HUDEP-2 (cell line): ENCODE data around the gene EGFR.

Source experiments
- DNase-seq, 76 experiments: peaks; one replicate each; lab custom pipeline; 2025; ENCODE audit not compliant: unreplicated experiment in 76 of 76; lab: John Stamatoyannopoulos, UW

Gene EGFR

DNA sequence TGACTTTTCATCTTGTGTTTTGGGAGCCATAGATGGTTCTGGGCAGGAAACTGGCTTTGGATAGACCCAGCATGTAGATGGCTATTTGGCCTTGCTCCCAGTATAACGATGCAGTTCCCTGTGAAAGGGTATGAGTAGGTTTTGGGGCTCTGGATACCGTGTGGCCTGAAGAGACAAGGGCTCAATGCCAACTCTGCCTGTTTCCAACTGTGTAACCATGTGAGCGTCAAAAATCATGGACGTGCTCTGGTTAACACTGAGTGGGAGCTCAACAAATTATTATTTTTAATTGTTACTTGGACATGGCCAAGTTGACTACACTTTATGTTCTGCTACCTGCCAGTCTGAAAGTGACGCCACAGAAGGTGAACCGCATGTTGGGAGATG is 41.8 kb downstream of the EGFR start:
- no peak for DNase-seq

DNA sequence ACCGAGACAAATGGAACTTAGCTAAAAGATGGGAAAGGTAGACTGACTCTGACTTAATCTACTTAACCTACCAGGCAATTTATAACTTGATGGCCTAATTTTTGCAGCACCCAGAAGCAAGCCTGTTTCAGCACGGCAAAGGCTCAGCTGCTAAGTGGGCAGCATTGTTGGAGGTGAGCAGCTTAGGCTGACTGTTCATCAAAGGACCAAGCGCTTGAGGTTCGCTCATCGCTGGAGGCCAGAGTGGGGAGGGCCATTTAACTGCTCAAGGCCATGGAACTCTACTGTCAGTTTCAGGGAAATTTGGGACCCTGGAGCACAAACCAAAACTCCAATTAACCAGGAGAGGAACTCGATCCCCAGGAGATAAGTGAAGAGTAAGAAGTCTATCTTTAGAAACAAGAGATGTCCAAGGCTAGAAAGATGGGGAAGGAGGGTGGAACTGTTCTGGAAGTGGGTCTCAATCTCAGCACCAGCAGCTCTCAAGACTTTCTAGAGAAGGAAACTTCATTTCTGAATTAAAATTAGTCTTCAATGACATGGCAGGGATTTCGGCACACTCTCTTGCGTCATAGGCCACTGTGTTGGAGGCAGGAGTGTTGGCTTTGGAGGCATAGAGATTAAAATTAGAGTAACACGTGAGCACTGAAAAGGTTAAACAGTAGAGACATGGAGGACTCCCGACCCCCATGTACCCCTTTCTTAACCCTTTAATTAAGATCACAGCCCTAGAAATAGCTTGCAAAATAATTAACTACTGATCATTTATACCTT is 43.1 kb downstream of the EGFR start:
- no peak for DNase-seq

DNA sequence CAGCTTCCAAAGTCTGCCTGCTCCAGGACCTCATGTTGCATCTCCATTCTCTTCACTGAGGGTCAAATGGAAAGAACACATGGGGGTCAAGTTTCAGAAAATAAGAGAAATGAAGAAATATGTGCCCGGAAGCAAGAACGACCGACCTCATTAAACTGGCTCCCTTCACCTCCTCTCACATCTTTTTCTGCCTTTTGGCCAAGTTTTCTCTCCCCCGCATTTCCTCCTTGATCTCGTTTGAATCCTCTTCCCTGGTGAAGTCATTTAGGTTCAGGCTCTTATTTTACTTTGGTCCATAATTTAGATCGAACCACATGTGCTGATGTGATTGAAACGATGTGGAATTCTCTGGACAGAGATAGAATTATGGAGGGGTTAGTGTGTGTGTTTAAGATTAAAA is 44.2 kb downstream of the EGFR start:
- DNase-seq = no peak

DNA sequence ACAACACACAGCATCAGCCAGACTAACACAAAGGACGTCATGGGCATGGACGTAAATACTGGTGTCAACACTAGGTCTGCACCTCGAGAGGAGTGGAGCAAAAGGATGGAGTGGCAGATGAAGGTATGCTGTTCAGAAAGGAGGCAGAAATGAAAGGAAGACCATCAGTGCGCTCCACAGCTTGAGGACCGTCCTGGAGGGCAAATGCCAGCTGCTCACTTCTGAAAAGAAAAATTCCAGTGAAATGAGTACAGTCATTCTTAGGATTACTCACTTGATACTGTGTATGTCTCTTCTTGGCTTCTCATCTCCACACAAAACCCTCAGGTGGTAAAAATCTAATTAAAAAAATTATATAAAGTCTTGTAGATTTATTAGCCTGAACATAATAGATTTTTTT is 44.8 kb downstream of the EGFR start:
- DNase-seq = no peak

DNA sequence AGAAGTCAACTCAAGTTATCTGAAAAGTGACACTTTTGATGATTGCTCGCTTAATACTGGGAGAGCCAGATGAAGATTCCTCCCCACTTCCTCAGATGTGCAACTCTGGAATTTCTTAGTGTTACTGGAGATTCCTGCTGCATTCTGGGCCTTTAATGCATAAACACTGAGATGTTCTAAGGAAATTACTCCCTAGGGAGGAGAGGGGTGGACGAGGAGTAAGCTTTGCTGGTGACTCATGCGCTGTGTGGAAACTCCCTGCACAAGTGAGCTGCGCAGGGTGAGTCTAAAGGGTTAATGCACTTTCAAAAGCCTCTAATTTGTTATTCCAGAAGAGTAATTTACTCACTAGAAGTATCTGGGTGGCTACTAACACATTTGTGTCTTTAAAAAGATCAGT is 46.3 kb downstream of the EGFR start:
- DNase-seq = no peak

DNA sequence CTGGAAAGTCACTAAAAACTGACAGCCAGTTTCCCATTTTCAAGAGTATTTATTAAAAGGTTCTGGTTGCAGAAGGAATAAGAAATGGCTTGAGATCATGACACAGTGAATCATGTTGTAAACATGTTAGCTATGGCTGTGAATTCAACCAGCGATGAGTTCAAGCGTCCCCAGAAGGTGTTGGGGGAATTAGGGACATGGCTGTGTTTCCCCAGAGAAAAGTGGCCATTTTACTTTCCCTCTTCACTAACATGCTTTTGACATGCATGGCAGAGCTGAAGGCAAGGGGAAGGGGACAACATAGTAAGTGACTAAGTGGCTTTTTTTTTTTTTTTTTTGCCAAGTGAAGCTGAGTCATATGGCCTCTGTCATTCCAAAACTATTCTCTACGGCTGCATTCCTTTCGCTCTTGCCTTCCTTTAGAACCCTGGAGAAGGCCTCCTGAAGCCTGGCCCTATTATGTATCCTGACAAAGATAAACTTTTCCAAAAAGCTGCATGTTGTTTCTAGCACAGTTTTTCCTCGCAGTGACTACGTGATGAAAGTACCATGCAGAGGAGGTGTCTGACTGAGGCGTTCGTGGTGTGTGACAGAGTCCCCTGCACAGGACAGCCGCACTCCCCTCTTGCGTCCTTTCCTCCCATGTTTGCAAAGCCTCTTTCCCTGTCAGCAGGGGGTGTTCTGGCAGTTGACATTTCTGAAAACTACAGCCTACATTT is 46.9 kb downstream of the EGFR start:
- DNase-seq = no peak

DNA sequence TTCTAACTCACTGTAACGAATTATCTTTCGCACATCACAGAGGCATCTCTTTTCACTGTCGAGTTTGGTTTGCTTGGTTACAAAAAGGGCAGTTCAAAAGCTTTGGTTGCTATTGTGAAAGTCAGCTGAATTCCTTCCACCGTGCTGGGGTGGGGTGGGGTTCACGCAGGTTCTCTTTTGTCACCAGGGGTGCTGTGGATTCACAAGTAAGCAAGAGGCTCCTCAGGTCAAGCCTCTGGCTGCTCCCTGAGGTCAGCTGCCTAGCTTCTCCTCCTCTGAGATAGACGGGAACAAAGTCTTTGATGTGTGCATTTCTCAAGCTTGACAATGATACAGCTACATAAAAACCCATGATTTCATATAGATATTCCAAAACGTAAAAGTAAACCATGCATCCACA is 47.7 kb downstream of the EGFR start:
- DNase-seq = no peak

DNA sequence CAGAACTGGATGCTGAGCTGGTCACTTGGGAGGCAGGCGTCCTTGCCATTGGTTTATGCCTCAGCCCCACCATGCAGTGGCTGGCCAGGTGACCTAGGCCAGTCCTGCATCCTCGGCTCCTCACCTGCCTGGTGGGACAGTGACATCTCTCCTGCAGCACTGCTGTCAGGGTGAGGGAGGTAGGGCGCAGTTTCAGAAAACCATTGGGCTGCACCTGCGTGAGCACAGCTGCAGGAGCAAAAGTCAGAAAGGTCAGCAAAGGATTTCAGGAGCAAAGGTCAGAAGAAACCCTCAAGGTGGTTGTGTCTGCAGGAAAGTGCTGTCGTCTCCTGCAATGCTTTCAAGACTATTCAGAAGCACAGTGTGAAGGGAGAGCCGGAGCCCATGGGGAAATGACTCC is 48.1 kb downstream of the EGFR start:
- DNase-seq = no peak

DNA sequence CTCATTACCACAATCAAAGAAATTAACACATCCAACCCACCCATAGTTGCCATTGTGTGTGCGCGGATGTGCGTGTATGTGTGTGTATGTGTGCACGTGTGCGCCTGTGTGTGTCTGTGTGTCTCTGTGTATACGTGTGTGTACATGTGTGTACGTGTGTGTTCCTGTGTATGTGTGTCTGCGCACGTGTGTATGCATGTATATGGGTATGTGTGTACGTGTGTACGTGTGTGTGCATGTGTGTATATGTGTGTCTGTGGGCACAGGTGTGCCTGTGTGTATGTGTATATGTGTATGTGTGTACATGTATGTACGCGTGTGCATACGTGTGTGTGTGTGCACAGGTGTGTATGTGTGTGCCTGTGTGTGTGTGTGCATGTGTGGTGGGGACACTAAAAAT is 48.9 kb downstream of the EGFR start:
- no peak for DNase-seq

DNA sequence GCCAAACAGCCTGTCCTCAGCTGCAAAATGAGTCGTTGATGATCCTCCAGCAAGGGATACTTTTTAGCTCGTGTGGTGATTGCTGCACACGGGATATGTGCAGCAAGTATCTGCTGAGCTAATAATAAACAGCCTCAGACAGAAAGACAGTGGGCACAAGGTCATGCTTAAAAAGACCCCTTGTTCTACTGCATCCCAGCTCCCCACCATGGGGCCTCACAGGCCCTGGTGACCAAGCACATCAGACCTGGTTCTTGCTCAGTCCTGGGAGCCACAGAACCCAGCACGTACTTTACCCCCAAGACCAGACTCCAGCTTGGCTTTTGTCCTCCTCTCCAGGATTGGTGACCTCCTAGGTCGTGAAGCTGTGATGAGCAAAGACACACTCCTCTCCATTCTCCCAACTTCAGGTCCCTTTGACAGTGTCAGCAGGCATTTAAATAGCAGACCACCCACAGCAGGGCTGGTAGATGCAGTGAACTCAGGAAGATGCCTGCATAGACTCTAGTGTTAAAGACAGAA is 50.5 kb downstream of the EGFR start:
- DNase-seq = no peak

DNA sequence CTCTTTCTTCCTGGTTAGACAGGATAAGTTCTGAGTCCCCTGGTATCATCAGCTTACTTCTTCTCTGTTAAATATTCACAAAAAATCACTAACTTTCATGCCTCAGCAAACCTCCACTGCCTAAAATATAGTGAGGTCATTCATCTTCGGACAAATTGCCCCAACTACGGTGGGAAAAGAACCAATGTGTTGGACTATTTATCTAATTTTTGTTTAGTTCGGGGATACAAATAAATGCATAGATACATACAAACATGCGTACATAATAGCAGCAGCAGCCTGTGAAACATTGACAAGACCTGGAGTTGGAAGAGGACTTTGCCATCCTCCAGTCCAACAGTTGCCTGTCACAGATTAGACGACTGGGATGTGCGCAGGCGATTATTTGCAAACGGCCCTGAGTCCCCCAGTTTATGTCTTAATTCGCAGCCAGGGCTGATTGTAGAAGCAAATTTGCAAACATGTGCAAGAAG is 51.5 kb downstream of the EGFR start:
- no peak for DNase-seq

DNA sequence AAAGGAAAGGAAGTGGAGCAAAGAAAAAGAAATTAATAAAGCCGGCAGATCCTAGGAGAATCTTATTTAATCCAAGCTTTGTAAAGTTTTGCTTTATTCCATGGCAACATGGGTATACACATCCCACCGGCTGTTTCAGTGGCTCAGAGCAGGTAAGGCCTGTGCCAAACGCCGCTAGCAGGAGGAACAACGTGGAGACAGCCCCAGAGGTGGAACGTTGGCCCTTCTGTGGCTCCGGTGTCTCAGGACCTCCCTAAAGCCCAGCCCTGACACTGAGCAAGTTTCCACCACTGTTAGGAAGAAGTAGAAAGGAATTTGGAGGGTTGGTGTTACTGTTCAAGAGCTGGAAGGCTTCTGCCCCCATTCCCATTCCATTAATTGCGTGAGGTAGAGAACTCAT is 52.0 kb downstream of the EGFR start:
- DNase-seq = no peak

DNA sequence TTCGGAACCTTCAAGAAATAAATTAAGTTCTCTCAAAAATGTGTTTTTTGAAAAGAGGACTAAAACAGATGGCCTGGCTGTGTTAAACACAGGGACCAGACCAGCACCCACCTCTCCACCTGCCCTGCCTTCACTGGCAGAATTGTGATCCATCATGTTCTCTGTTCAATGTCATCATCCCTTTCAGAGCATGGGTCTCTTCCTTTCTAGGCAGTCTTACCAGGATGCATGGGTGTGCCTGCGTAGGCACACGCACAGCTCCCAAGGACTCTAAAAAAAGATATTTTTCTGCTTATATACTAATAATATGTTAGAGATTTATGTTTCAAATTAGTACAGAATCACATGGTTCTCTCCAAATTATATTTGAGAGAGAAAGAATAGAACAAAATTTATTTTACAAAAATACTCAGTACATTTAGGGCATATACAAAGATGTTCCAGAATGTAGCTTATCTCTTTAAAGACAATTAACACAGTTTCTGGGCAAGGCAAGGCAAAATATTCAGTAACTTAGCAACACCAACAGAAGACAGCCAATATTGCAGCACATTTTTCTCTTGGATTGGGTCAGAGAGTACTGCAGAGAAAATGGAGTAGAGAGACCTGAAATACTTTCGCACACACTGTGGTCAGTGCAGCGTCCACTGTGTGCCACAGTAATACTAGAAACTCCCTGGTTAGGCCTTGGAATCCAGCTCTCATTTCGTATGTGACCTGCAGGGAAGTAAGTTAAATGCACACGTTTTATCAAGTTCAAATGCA is 52.8 kb downstream of the EGFR start:
- no peak for DNase-seq

DNA sequence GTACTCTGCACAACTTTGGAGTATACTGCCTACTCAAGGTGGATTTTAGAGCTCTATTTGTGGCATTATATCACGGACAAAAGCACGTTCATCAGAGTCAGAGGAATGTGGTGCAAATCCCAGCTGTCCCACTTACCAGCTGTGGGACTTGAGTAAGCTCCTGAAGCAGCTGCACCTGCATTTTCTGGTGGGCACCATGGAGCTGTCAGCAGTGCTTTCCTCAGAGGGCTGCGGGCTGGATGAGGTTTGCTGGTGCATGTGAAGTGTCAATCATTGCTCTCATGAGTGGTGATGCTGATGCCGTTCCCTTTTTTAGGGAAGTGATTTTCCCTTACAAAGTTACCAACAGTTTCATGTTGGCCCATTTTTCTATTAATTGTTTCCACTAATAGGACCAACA is 53.4 kb downstream of the EGFR start:
- DNase-seq = no peak

DNA sequence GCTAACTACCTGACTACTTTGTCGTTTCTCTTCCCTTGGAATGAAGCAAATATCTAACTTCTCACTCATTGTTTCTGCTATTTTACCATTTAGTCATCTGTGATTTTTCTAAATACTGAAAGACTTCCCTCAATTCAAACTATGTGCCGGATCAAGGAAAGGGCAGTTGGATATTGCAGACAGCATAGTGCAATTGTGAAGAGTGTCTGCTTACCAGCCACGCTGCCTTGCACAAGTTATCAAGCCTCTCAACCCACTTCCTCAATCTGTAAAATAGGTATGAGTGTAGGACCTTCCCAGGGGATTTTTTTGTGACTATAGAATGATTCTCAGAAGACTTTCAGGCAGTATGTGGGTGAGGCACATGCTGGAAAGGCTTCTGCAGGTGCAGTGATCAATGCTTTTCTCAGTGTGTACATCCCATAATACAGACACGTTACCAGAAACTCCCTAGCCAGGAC is 54.3 kb downstream of the EGFR start:
- no peak for DNase-seq

DNA sequence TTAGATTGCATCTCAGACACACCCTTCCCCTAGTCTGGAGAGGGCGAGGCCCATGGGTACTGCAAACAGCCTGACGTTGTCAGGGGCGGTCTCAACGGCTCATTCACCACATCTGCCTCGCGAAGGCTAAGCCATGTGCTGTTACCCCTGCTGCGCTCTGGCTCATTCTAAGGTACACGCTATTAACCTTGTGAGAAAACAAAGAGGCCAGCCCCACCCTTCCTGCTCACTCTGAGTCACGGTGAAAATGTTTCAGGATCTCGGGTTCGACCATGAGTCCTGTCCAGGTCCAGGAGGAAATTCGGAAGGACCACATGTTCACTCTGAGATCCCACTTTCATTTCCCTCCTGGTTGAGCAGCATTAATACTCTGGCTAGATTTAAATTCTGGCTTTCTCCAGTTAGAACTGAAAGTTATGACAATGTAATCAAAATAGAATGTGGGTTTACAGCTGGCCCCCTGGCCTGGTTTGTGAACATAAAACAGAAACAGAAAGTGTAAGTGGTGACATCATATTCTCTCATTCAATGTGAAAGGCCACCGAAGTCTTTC is 55.2 kb downstream of the EGFR start:
- no peak for DNase-seq

DNA sequence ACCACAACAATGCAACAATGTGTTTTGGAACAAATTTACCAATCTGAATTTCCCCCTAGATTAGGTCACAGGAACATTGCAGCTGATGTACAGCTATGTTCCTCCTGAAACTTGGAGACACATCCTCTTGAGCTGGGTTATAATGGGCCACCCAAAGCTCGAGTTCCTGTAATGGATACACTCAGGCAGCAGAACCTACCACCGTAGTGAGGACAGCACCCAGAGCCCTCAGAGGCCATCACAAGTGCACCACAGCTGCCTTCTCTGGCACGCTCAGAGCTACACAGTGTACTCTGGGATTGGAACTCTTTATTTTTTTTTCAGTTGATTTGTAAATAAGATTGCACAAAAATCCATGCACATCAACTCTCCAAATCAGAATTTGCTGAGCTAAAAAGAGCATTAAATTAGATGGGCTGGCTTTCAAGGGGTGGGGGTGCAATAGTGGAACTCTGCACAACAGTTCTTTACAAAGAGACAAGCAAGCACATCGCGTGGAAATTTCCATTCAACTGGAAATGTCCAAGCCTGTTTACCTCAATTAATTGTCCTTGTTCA is 56.7 kb downstream of the EGFR start:
- DNase-seq = no peak

DNA sequence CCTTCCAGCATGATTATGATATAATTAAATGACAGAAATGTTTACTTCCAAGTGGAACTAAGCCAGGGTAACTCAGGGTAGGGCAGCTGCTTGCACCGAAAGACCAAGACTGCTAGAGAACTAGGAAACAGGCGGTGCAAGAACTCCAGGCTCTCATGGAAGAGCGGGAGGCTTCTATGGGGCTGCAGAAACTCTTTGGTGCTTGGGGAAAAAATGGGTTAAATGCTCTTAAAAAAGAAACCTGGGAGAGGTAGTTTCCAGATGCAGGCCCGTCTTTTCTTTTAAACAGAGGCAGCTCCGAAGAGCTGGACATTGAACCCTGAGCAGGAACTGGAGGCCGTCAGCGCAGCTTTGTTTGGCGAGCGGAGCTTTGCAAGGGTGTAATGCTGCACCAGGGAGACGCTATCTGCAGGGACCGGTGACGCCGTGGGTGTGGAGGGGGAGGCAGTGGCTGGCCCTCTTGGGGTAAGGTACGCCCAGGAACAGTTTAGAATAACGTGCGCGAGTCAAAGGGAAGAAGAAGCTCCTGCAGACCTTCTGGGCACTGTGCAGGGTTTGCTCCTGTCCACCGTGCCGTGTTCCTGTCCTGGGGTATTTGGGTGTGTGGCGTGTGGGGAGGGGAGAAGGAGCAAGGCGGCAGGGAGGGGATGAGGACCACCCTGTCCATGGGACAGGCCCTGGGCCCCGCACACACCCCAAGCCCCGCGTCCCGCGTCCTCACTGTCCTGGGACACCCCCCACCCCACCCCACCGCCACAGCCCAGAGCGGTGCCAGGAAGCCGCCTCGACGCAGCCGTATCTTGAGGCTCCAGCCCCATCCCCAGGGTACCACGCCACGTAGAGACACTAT is 59.0 kb downstream of the EGFR start:
- no peak for DNase-seq

DNA sequence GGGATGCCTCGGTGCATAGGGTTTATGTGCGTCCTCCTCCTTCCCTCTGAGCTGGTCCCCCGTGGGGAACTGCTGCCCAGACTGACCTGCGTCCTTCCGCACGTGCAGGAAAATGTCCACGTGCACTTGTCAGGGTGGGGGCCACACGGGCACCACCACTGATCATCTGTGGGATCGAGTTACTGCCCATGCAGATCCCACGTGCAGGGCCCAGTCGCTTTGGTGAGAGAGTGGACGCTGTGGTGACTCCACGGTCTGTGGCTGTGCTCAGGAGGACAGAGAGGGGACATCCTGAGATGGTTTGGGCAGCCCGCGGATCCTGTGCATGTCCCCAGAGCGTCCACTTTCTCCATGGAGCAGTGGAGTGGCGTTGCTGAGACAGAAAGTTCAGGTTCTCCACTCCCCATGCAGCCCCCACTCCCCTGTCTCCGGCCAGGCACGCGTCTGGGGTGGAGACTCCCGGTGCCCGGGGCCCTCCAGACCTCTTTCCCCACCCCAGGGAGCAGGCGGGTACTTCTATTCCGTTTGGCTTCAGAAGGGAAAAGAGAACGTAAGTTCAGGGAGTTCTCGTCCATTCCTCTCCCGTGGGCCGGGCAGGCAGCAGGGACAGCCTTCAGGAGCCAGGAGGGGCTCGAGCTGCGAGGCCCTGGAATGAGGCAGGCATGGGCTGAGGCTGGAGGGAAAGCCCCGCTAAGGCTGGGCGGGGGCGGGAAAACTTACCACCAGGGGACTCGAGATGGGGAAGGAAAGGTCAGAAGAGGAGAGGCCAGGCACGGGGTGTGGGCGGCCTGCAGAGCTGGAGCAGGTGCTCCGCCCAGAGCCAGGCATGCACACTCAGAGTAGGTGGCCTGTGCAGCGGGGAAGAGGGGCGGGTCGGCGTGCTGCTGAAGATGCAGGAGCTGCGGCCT is 59.9 kb downstream of the EGFR start:
- no peak for DNase-seq
